Body of pancreas (tissue), 4 donors: Measurements from ENCODE around the gene TNNT1. TPM values are rescaled to one million over a fixed set of nuclear protein-coding genes. Genes with fewer than 3 reads are reported as not detected.

Source experiments
- ATAC-seq: fragments of 150-250 bp; one replicate; pipeline ENCODE4 v1.9.1; 2016
- DNase-seq, 4 donors: peaks; one replicate each; pipeline ENCODE4 v3.0.0-alpha.2; 2019
- H3K27ac ChIP-seq, 4 donors: fragments of 200-600 bp; sonication (generic); 1 replicate in 3 of 4; 2 replicates in 1 of 4; pipeline versions ENCODE4 v1.5.1 to v1.6.1; 2016 to 2019; ENCODE audit warnings: mild to moderate bottlenecking in 1 of 4, mixed read lengths in 1 of 4, moderate library complexity in 1 of 4
- H3K27me3 ChIP-seq, 2 donors: fragments of 200-600 bp; sonication (generic); one replicate each; pipeline ENCODE4 v1.6.0; 2016; ENCODE audit warnings: mild to moderate bottlenecking in 1 of 2
- H3K36me3 ChIP-seq, 2 donors: fragments of 200-600 bp; sonication (generic); replicated peaks in 1 of 2; 2 replicates each; pipeline ENCODE4 v1.5.1; 2016; ENCODE audit warnings: low read depth in 2 of 2; ENCODE audit not compliant: insufficient read depth in 1 of 2
- H3K4me1 ChIP-seq: fragments of 200-600 bp; sonication (generic); one replicate; pipeline ENCODE4 v1.6.0; 2016
- H3K4me3 ChIP-seq, 2 donors: fragments of 200-600 bp; sonication (generic); 1 replicate in 1 of 2; 2 replicates in 1 of 2; pipeline ENCODE4 v1.5.1; 2016 to 2019
- H3K9me3 ChIP-seq, 3 donors: fragments of 200-600 bp; sonication (generic); 1 replicate in 2 of 3; 2 replicates in 1 of 3; pipeline ENCODE4 v1.5.1; 2016
- POLR2A ChIP-seq, 3 donors: fragments of 450-650 bp; IDR thresholded peaks; one replicate each; pipeline ENCODE4 v1.6.1; 2016; ENCODE audit warnings: antibody characterized with exemption in 3 of 3, mild to moderate bottlenecking in 2 of 3
- WGBS, 2 donors: methylation state at CpG; one replicate each; pipeline ENCODE4 v1.1.5; 2017; 5-methylcytosine and 5-hydroxymethylcytosine counted together
- intact Hi-C: fragments of 100-400 bp; cut with DNase I; formaldehyde crosslinking; loops from one replicate; pipeline ENCODE4 v1.15.1; 2023
- total RNA-seq, 2 donors: library from RNA; depleted of rRNA; stranded (reverse); fragments of >200 nt; gene quantifications; one replicate each; pipeline ENCODE4 v1.1.0, GENCODE V29; 2016
- TF ChIP-seq, protein P1 (sequence below), 7 experiments: fragments of 450-650 bp in 4 of 7; fragments of 200-600 bp in 3 of 7; sonication (generic) in 3 of 7; IDR thresholded peaks; one replicate each; pipeline ENCODE4 v1.5.1; 2016 to 2019; ENCODE audit warnings: antibody characterized with exemption in 7 of 7

The TNNT1 gene
- total RNA-seq, 2 donors from 2014 or later, result not detected

DNA sequence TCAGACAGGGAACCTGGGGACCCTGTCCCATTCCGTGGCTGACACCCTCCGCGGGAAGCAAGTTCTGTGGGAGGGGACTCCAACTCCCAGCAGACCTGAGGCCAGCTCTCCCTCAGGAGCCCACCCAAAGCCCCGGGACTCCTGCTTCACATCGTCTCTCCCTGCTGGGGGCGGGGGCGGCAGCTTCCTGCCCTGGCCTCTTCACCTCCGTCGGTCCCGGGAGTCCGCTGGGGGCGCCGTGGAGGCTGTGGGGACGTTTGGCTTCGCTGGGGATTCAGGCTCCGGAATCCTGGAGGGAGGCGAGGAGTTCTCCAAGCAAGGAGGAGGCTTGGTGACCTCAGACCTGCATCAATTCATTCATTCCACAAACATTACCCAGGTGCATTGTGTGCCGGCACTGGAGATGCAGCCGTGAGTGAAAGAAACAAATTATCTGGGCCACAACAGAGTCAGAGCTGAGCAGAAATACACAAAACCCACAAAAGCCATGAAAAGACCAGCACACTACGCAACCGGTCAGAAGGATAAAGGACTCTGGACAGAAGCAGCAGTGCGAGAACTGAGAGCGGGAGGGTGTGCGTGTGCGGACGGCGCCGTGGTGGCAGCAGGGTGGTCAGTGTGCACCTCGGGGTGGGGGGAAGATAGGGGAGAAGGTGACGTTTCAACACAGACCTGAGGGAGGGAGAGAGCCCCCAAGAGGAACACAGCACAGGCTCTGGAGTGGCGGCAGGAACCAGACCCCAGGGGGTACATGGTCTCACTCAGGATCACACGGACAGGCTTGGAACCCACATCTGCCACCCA lies 54.3 kb downstream of the TNNT1 start:
- Histone ChIP-seq H3K4me3 (no peak overlapping the region), H3K27ac (no peak overlapping the region), H3K36me3 (peaks cover 6 to 8% of the 10 kb centered on the region in 2 donors), H3K27me3 (no peaks in the 10 kb centered on the region), H3K4me1 (no peaks in the 10 kb centered on the region), H3K9me3 (no peaks in the 10 kb centered on the region)
- intact Hi-C loops, result no loop called here
- ATAC-seq (no peak), DNase-seq (peak in 1 of 4 donors; percentile 8)
- TF ChIP-seq, protein P1, sequence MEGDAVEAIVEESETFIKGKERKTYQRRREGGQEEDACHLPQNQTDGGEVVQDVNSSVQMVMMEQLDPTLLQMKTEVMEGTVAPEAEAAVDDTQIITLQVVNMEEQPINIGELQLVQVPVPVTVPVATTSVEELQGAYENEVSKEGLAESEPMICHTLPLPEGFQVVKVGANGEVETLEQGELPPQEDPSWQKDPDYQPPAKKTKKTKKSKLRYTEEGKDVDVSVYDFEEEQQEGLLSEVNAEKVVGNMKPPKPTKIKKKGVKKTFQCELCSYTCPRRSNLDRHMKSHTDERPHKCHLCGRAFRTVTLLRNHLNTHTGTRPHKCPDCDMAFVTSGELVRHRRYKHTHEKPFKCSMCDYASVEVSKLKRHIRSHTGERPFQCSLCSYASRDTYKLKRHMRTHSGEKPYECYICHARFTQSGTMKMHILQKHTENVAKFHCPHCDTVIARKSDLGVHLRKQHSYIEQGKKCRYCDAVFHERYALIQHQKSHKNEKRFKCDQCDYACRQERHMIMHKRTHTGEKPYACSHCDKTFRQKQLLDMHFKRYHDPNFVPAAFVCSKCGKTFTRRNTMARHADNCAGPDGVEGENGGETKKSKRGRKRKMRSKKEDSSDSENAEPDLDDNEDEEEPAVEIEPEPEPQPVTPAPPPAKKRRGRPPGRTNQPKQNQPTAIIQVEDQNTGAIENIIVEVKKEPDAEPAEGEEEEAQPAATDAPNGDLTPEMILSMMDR (IDR thresholded peaks at IDR 0.05), result no peak
- no peak for TF ChIP-seq POLR2A (IDR thresholded peaks at IDR 0.05)
- WGBS, 2 donors, result 86 to 94% methylated on average over 26 to 32 of the region's 32 CpGs

DNA sequence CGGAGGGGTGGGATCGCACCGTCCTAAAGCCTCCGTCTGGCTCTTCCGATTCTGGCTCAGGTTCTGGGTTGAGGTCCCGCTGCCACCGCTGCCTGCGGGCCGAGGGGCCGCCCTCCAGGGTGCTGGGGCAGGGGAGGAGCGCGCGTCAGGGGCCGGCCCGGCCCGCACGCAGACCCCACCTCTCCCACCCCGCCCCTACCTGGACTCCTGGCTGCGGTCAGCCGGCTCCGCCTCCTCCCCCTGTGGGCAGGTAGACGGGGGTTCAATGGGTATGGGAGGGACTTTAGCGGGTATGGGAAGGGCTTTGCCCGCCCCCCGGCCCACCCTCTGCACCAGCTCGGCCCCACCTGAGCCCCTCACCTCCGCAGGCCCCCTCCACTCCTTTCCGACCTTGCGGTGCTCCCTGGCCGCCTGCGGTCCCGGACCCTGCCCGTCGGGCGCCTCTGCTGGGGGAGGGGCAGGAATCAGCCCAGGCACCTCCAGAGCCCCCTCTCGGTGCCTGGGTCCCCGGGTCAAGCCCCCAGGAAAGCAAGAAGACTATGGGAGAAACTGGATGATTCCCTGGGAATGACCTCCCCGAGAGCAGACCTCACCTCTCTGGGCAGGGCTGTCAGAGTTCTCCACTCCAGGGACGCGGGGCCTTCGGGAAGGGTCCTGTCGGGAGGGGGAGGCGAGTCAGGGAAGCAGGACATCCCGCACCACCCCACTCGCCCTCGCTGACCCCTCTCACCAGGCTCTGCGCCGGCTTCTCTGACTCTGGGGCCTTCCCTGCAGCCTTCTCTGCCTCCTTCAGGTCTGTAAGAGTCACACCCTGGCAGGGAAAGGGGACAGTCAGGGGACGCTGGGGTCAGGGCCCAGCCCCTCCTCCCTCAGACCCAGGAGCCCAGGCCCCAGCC lies 56.3 kb downstream of the TNNT1 start:
- intact Hi-C loops, result no loop called here
- ATAC-seq (no peak), DNase-seq (peak in 1 of 4 donors; percentile 8)
- H3K27me3 ChIP-seq, result no peaks in the 10 kb centered on the region
- no peaks in the 10 kb centered on the region for H3K9me3 ChIP-seq
- H3K36me3 ChIP-seq, result peaks cover 6 to 8% of the 10 kb centered on the region in 2 donors
- TF ChIP-seq POLR2A (IDR thresholded peaks at IDR 0.05), result no peak
- TF ChIP-seq, protein P1 (IDR thresholded peaks at IDR 0.05), result no peak
- WGBS, 2 donors, result 91 to 94% methylated on average over 26 to 33 of the region's 49 CpGs
- H3K4me1 ChIP-seq, result peaks cover 9% of the 10 kb centered on the region
- H3K27ac ChIP-seq, result no peak overlapping the region
- H3K4me3 ChIP-seq, result no peak overlapping the region

DNA sequence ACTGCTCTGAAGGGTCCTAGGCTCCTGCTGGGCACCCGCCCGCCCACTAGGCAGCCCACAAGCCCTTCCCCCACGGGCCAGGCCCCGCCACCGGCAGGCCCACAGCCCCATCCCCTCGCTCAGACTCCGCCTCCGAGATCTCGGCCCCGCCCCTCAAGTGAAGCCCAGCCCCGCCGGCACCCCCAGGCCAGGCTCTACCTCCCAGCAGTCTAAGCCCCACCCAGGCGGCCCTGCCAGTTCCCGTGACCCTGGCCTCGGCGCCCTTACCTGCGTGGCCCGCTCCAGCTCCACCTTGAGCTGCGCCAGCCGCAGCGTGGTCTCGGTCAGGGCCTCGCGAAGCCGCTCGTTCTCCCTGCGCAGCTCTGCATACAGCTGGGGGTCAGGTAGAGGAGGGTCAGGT lies 57.1 kb downstream of the TNNT1 start:
- intact Hi-C loops, result no loop called here
- WGBS, 2 donors, result 84 to 90% methylated on average over 7 to 15 of the region's 27 CpGs
- Histone ChIP-seq H3K9me3 (no peaks in the 10 kb centered on the region), H3K36me3 (peaks cover 6 to 8% of the 10 kb centered on the region in 2 donors), H3K4me3 (no peak overlapping the region), H3K27ac (no peak overlapping the region), H3K27me3 (no peaks in the 10 kb centered on the region), H3K4me1 (peaks cover 16% of the 10 kb centered on the region)
- DNase-seq (peak in 1 of 4 donors; percentile 12), ATAC-seq (no peak)
- TF ChIP-seq, protein P1 (IDR thresholded peaks at IDR 0.05), result no peak
- TF ChIP-seq POLR2A (IDR thresholded peaks at IDR 0.05), result no peak

DNA sequence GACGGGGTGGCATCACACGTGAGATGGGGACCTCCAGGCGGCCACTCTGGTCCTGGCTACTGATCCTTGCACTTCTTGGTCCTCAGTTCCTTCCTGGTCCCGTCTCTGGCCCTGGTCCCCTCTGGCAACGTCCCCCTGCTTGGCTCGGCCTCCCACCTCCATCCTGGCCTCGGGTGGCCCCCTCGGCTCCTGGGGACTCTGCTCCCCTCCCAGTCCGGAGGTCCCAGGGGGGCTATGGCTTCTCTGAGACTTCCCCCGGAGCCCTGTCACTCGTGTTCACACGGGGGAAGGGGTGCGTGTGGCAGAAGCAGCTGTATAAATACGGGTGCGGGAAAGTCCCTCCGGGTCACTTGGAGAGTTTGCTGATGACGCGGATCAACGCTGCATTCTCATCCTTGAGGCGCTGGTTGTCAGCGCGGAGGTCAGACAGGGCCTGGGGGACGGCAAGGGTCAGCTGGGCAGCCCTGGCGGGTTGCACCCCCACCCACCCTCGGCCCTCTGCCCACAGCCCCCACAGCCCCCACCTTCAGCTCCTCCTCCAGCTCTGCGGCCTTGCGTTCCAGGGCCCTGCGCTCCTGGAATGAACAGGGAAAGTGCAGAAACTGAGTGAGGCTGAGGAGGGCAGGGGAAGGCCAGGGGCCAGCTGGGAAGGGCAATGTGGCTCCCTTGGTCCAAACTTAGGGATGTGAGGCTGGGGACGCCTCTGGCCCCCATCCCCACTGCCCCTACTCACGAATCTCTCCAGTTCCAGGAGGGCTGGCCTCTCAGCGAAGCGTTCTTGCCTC lies 57.7 kb downstream of the TNNT1 start:
- no peaks in the 10 kb centered on the region for H3K27me3 ChIP-seq
- H3K27ac ChIP-seq, result no peak overlapping the region
- intact Hi-C loops, result no loop called here
- ATAC-seq, result no peak
- DNase-seq, result peak in 1 of 4 donors; percentile 12
- WGBS, 2 donors, result 85 to 86% methylated on average over 20 to 31 of the region's 32 CpGs
- H3K4me3 ChIP-seq, result no peak overlapping the region
- TF ChIP-seq, protein P1 (IDR thresholded peaks at IDR 0.05), result no peak
- TF ChIP-seq POLR2A (IDR thresholded peaks at IDR 0.05), result no peak
- H3K36me3 ChIP-seq, result peaks cover 6 to 8% of the 10 kb centered on the region in 2 donors
- peaks cover 22% of the 10 kb centered on the region for H3K4me1 ChIP-seq
- H3K9me3 ChIP-seq, result no peaks in the 10 kb centered on the region
